T-helper 1 cell (primary cell): ENCODE measurements around the gene FCN3.
A peak's percentile ranks its signal among the peaks of the same experiment; 100 is the strongest.

Experiments
- DNase-seq, 5 donors: peaks; one replicate each; pipeline ENCODE4 v3.0.0-alpha.2; 2012 to 2020

Gene FCN3

GRCh38 chr1:27336756-27337155, 37.9 kb downstream of the FCN3 start:
- no peak for DNase-seq

GRCh38 chr1:27335506-27336422, 38.9 kb downstream of the FCN3 start:
- no peak for DNase-seq

- no peak for DNase-seq
These were observed 40.8 kb downstream of the FCN3 start for GRCh38 chr1:27333717-27334279.

GRCh38 chr1:27332536-27333281, 41.9 kb downstream of the FCN3 start:
- peak in 3 of 5 donors; percentile 41 to 52 (median 50) for DNase-seq

- DNase-seq: no peak
These were observed 42.7 kb downstream of the FCN3 start for GRCh38 chr1:27331922-27332321.

GRCh38 chr1:27331426-27331825, 43.2 kb downstream of the FCN3 start:
- DNase-seq: no peak

- no peak for DNase-seq
These were observed 43.8 kb downstream of the FCN3 start for GRCh38 chr1:27330786-27331185.

GRCh38 chr1:27327964-27328363, 46.7 kb downstream of the FCN3 start:
- DNase-seq: no peak

GRCh38 chr1:27325286-27325685, 49.3 kb downstream of the FCN3 start:
- DNase-seq: no peak

GRCh38 chr1:27322569-27323240, 51.9 kb downstream of the FCN3 start:
- peak in 1 of 5 donors; percentile 13 for DNase-seq

GRCh38 chr1:27321813-27322568, 52.6 kb downstream of the FCN3 start, which contains the start of gene TMEM222:
Gene TMEM222 (plus strand): TSS chr1:27322163. CDS start chr1:27322198, 35 bp downstream.
- DNase-seq: peak; percentile 95 to 99 (median 96)
